ENCODE results near the gene DCC.

DCC gene

GRCh38 chr18:52452427-52452826 is 112.4 kb downstream of the DCC start:
- ChIA-PET CTCF (no interaction called here), POLR2A (ENCODE audit: low non-redundant PET) (no interaction called here)

GRCh38 chr18:52459890-52460289 is 119.9 kb downstream of the DCC start:
- TF ChIP-seq, protein P1, sequence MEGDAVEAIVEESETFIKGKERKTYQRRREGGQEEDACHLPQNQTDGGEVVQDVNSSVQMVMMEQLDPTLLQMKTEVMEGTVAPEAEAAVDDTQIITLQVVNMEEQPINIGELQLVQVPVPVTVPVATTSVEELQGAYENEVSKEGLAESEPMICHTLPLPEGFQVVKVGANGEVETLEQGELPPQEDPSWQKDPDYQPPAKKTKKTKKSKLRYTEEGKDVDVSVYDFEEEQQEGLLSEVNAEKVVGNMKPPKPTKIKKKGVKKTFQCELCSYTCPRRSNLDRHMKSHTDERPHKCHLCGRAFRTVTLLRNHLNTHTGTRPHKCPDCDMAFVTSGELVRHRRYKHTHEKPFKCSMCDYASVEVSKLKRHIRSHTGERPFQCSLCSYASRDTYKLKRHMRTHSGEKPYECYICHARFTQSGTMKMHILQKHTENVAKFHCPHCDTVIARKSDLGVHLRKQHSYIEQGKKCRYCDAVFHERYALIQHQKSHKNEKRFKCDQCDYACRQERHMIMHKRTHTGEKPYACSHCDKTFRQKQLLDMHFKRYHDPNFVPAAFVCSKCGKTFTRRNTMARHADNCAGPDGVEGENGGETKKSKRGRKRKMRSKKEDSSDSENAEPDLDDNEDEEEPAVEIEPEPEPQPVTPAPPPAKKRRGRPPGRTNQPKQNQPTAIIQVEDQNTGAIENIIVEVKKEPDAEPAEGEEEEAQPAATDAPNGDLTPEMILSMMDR (conservative IDR thresholded peaks at IDR 0.05; ENCODE audit: low read depth) = no peak
- ChIA-PET POLR2A (ENCODE audit: low non-redundant PET) (no interaction called here), CTCF (no interaction called here)
- DNase-seq (ENCODE audit: low spot score) = no peak
- H3K27ac ChIP-seq = no peak overlapping the region

More at GRCh38 chr18:52452427-52452826, 112.4 kb downstream of the DCC start:
- DNase-seq (ENCODE audit: low spot score) = no peak
- TF ChIP-seq, protein P1 (conservative IDR thresholded peaks at IDR 0.05; ENCODE audit: low read depth) = no peak
- H3K27ac ChIP-seq = no peak overlapping the region

GRCh38 chr18:52462853-52463252 is 122.9 kb downstream of the DCC start:
- no peak for DNase-seq (ENCODE audit: low spot score)
- CTCF ChIA-PET = no interaction called here
- TF ChIP-seq, protein P1 (conservative IDR thresholded peaks at IDR 0.05; ENCODE audit: low read depth) = no peak
- no peak overlapping the region for H3K27ac ChIP-seq
- POLR2A ChIA-PET (ENCODE audit: low non-redundant PET) = no interaction called here

GRCh38 chr18:52465391-52465790 is 125.4 kb downstream of the DCC start:
- TF ChIP-seq, protein P1 (conservative IDR thresholded peaks at IDR 0.05; ENCODE audit: low read depth) = no peak
- H3K27ac ChIP-seq = no peak overlapping the region
- ChIA-PET CTCF (no interaction called here), POLR2A (ENCODE audit: low non-redundant PET) (no interaction called here)
- no peak for DNase-seq (ENCODE audit: low spot score)

DNA sequence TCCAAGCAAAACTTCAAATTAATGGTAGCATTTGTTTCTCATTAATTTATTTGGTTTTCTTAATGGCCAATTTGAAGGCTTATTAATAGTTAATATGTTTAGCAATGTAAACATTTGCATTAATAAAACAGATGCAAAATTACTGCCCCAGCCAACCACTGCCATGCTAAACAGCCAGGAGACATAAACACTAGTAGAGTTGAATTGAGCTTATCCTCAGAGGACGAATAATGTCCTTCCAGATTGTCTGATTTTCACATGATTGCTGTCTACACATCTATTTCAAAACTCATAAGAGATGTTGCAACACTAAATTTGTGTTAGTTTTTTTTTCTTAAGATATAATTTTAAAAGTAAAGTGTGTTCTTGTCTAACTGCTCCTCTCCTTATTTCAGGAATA is 128.5 kb downstream of the DCC start:
- ChIA-PET CTCF (no interaction called here), POLR2A (ENCODE audit: low non-redundant PET) (no interaction called here)
- DNase-seq (ENCODE audit: low spot score) = no peak
- no peak overlapping the region for H3K27ac ChIP-seq
- TF ChIP-seq, protein P1 (conservative IDR thresholded peaks at IDR 0.05; ENCODE audit: low read depth) = no peak

GRCh38 chr18:52475325-52475724 is 135.3 kb downstream of the DCC start:
- H3K27ac ChIP-seq = no peak overlapping the region
- ChIA-PET CTCF (no interaction called here), POLR2A (ENCODE audit: low non-redundant PET) (no interaction called here)
- DNase-seq (ENCODE audit: low spot score) = no peak
- TF ChIP-seq, protein P1 (conservative IDR thresholded peaks at IDR 0.05; ENCODE audit: low read depth) = no peak

DNA sequence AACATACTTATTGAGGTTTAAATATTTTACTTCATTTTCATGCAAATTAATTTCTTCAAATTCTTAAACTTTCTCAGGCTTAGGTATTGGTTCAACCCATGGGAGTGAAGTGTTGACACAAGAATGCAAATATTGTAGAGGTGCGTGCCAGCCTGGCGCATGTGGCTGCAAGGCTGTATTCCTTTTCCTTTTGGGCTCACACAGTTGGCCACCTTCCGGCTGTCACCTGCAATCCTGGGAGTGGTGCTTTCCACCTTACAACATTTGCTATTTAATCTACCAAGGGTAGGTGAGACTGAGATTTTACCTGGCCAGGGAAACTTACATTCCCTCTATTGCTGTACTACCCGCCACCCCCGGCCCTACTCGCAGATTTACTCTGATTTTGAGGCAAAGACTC is 141.1 kb downstream of the DCC start:
- TF ChIP-seq, protein P1 (conservative IDR thresholded peaks at IDR 0.05; ENCODE audit: low read depth) = no peak
- CTCF ChIA-PET = no interaction called here
- H3K27ac ChIP-seq = no peak overlapping the region
- no peak for DNase-seq (ENCODE audit: low spot score)
- POLR2A ChIA-PET (ENCODE audit: low non-redundant PET) = no interaction called here

Measured in RWPE1 (cell line).